ENCODE data around the gene RARB.

The RARB gene

GRCh38 chr3:25554376-25554775 is 126.3 kb downstream of the RARB start:
- DNase-seq (ENCODE audit: low read depth): no peak

GRCh38 chr3:25555695-25556437 is 127.8 kb downstream of the RARB start:
- no peak for DNase-seq (ENCODE audit: low read depth)

- DNase-seq (ENCODE audit: low read depth): no peak
These were observed 128.4 kb downstream of the RARB start for GRCh38 chr3:25556447-25556846.

- DNase-seq (ENCODE audit: low read depth): no peak
These were observed 129.6 kb downstream of the RARB start for GRCh38 chr3:25557694-25558093.

GRCh38 chr3:25558121-25558520 is 130.1 kb downstream of the RARB start:
- DNase-seq (ENCODE audit: low read depth): no peak

- DNase-seq (ENCODE audit: low read depth): no peak
These were observed 130.7 kb downstream of the RARB start for GRCh38 chr3:25558796-25559195.

- no peak for DNase-seq (ENCODE audit: low read depth)
These were observed 135.5 kb downstream of the RARB start for GRCh38 chr3:25563601-25564000.

GRCh38 chr3:25564075-25564474 is 136.0 kb downstream of the RARB start:
- DNase-seq (ENCODE audit: low read depth): no peak

GRCh38 chr3:25565807-25566206 is 137.7 kb downstream of the RARB start:
- DNase-seq (ENCODE audit: low read depth): no peak

- no peak for DNase-seq (ENCODE audit: low read depth)
These were observed 138.4 kb downstream of the RARB start for GRCh38 chr3:25566358-25566920.

GRCh38 chr3:25567388-25567787 is 139.3 kb downstream of the RARB start:
- no peak for DNase-seq (ENCODE audit: low read depth)

GRCh38 chr3:25567806-25568524 is 139.9 kb downstream of the RARB start:
- DNase-seq (ENCODE audit: low read depth): no peak

GRCh38 chr3:25568525-25569078 is 140.5 kb downstream of the RARB start:
- no peak for DNase-seq (ENCODE audit: low read depth)

GRCh38 chr3:25571285-25571684 is 143.2 kb downstream of the RARB start:
- no peak for DNase-seq (ENCODE audit: low read depth)

- DNase-seq (ENCODE audit: low read depth): no peak
These were observed 144.3 kb downstream of the RARB start for GRCh38 chr3:25572336-25572735.

GRCh38 chr3:25572919-25573385 is 144.9 kb downstream of the RARB start:
- no peak for DNase-seq (ENCODE audit: low read depth)

- no peak for DNase-seq (ENCODE audit: low read depth)
These were observed 145.5 kb downstream of the RARB start for GRCh38 chr3:25573386-25574171.

GRCh38 chr3:25574172-25574765 is 146.2 kb downstream of the RARB start:
- DNase-seq (ENCODE audit: low read depth): no peak

- no peak for DNase-seq (ENCODE audit: low read depth)
These were observed 146.9 kb downstream of the RARB start for GRCh38 chr3:25575001-25575400.

GRCh38 chr3:25576146-25576545 is 148.1 kb downstream of the RARB start:
- no peak for DNase-seq (ENCODE audit: low read depth)

GRCh38 chr3:25576831-25577454 is 148.9 kb downstream of the RARB start:
- DNase-seq (ENCODE audit: low read depth): no peak
